Osteoblast (primary cell): ENCODE measurements around the gene CLOCK. TPM values are rescaled to one million over a fixed set of nuclear protein-coding genes. Genes with fewer than 3 reads are reported as not detected.

Experiments
- DNase-seq: peaks from one replicate; pipeline ENCODE4 v3.0.0; 2011; ENCODE audit warnings: low spot score, mixed read lengths; ENCODE audit not compliant: insufficient read length; ENCODE audit errors: missing footprints
- H2AFZ ChIP-seq: 2 replicates; pipeline ENCODE4 v1.6.0; 2011; ENCODE audit warnings: mild to moderate bottlenecking, low read length
- H3K27ac ChIP-seq: 2 replicates; pipeline ENCODE4 v1.5.1; 2011; ENCODE audit warnings: mild to moderate bottlenecking, low read depth, low read length, moderate library complexity
- H3K27me3 ChIP-seq: 2 replicates; pipeline ENCODE4 v1.6.0; 2012; ENCODE audit warnings: mild to moderate bottlenecking, control low read depth, inconsistent platforms, low read length, moderate library complexity; ENCODE audit not compliant: insufficient read depth
- H3K36me3 ChIP-seq: 2 replicates; pipeline ENCODE4 v1.5.1; 2011; ENCODE audit warnings: mild to moderate bottlenecking, low read length, control low read depth, moderate library complexity; ENCODE audit not compliant: insufficient read depth
- H3K4me1 ChIP-seq: 2 replicates; pipeline ENCODE4 v1.5.1; 2011; ENCODE audit warnings: mild to moderate bottlenecking, low read length, control low read depth, moderate library complexity; ENCODE audit not compliant: insufficient read depth
- H3K4me2 ChIP-seq: 2 replicates; pipeline ENCODE4 v1.6.0; 2011; ENCODE audit warnings: mild to moderate bottlenecking, low read length; ENCODE audit not compliant: insufficient read depth
- H3K4me3 ChIP-seq: fragments of 200-600 bp; sonication (generic); 3 replicates; pipeline ENCODE4 v1.5.1; 2012; ENCODE audit warnings: mild to moderate bottlenecking, low read length, inconsistent platforms; ENCODE audit not compliant: insufficient read depth
- H3K79me2 ChIP-seq: 2 replicates; pipeline ENCODE4 v1.6.0; 2012; ENCODE audit warnings: mild to moderate bottlenecking, low read length, control low read depth, inconsistent platforms; ENCODE audit not compliant: insufficient read depth
- H3K9me3 ChIP-seq: 2 replicates; pipeline ENCODE4 v1.5.1; 2011; ENCODE audit warnings: low read depth, low read length, control low read depth
- H4K20me1 ChIP-seq: 2 replicates; pipeline ENCODE4 v1.6.0; 2012; ENCODE audit warnings: mild to moderate bottlenecking, low read length, control low read depth; ENCODE audit not compliant: insufficient read depth
- total RNA-seq: library from RNA; depleted of rRNA; stranded (reverse); fragments of >200 nt; gene quantifications from 2 replicates; pipeline ENCODE4 v1.2.3, GENCODE V29; 2012
- TF ChIP-seq, protein P1 (sequence below): IDR thresholded peaks from 2 replicates; pipeline ENCODE4 v1.5.1; 2011; ENCODE audit warnings: mild to moderate bottlenecking, low read depth, low read length, moderate library complexity; ENCODE audit errors: extremely low read depth

The CLOCK gene
- total RNA-seq, 1 donor: 34.4 TPM

DNA sequence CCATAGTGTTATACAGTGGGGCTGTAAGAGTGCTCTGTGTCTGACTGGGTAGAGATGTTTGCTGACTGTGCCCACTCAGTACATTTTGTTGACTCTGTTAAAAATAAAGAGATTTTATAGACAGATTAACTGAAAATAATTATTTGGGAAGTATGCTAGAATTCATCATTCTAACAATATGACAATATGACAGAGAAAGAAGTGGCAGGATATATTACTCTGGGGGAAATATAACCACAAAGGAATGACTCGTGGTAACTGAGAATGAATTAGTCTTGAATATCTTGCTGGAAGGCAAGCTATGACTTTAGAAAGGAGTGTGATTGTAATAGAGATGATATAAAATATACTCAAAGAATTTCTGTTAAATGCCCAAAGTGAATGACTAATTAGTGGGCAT lies 104.2 kb downstream of the CLOCK start:
- Histone ChIP-seq H3K79me2 (peaks cover 5% of the 10 kb centered on the region), H4K20me1 (peaks cover 5% of the 10 kb centered on the region), H3K4me3 (no peak overlapping the region), H3K4me2 (no peak overlapping the region), H2AFZ (no peak overlapping the region), H3K4me1 (peaks cover 27% of the 10 kb centered on the region), H3K27ac (no peak overlapping the region), H3K36me3 (peaks cover 26% of the 10 kb centered on the region), H3K27me3 (no peaks in the 10 kb centered on the region), H3K9me3 (no peaks in the 10 kb centered on the region)
- no peak for DNase-seq
- TF ChIP-seq, protein P1, sequence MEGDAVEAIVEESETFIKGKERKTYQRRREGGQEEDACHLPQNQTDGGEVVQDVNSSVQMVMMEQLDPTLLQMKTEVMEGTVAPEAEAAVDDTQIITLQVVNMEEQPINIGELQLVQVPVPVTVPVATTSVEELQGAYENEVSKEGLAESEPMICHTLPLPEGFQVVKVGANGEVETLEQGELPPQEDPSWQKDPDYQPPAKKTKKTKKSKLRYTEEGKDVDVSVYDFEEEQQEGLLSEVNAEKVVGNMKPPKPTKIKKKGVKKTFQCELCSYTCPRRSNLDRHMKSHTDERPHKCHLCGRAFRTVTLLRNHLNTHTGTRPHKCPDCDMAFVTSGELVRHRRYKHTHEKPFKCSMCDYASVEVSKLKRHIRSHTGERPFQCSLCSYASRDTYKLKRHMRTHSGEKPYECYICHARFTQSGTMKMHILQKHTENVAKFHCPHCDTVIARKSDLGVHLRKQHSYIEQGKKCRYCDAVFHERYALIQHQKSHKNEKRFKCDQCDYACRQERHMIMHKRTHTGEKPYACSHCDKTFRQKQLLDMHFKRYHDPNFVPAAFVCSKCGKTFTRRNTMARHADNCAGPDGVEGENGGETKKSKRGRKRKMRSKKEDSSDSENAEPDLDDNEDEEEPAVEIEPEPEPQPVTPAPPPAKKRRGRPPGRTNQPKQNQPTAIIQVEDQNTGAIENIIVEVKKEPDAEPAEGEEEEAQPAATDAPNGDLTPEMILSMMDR: no peak

DNA sequence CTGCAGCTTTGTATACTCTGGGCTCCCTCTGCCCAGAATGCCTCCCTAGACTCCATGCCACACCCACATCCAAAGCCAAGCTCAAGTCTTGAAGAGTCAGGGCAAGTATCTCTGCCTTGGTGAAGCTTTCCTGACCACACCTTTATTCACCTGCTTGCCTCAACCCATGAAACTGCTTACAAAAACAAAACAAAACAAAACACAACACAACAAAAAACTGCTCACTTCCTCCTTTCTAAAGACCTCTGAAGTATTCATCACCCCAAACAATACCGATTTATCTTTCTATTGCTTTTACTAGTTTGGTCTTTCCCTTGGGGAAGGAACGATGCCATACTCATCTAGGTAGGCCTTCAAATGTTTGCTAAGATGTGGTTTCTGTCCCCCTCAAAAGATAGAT lies 105.9 kb downstream of the CLOCK start:
- Histone ChIP-seq H3K27me3 (no peaks in the 10 kb centered on the region), H3K4me2 (no peak overlapping the region), H3K9me3 (no peaks in the 10 kb centered on the region), H3K36me3 (peaks cover 36% of the 10 kb centered on the region), H3K27ac (no peak overlapping the region), H3K4me3 (no peak overlapping the region), H3K4me1 (peaks cover 18% of the 10 kb centered on the region), H3K79me2 (peaks cover 5% of the 10 kb centered on the region), H2AFZ (no peak overlapping the region), H4K20me1 (peaks cover 5% of the 10 kb centered on the region)
- TF ChIP-seq, protein P1: no peak
- no peak for DNase-seq

DNA sequence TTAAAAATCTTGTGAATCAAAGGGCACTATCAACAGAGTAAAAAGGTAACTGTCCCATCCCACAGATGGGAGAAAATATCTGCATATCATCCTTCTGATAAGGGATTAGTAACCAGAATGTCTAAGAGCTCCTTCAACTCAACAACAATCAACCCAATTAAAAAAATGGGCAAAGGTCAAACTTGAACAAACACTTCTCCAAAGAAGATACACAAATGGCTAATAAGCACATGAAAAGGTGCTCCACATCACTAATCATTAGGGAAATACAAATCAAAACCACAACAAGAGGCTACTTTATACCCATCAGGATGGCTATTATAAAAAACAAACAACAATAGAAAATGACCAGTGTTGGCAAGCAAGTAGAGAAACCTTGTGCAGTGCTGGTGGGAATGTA lies 107.7 kb downstream of the CLOCK start:
- Histone ChIP-seq H3K79me2 (peaks cover 5% of the 10 kb centered on the region), H3K4me1 (peaks cover 9% of the 10 kb centered on the region), H3K36me3 (peaks cover 52% of the 10 kb centered on the region), H2AFZ (no peak overlapping the region), H3K4me2 (no peak overlapping the region), H3K27ac (no peak overlapping the region), H3K9me3 (no peaks in the 10 kb centered on the region), H3K27me3 (no peaks in the 10 kb centered on the region), H4K20me1 (peaks cover 5% of the 10 kb centered on the region), H3K4me3 (no peak overlapping the region)
- TF ChIP-seq, protein P1: no peak
- DNase-seq: no peak

DNA sequence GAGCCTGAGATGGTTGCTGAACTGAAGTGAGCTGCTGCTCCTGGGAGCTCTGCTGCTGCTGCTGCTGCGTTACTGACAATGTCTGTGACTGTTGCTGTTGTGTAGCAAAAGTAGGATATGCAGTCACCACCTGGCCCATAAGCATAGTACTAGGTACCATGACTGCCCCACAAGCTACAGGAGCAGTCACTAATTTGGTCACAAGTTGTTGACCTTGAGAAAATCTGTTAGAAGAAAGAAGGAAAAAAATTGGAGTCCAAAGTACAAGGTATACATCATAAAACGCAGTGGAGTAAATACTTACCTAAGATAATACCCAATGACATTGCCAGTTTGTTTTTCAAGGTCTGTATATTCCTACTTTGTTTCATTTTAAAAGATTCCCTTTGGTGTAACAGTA lies 108.4 kb downstream of the CLOCK start:
- Histone ChIP-seq H3K4me3 (no peak overlapping the region), H3K27ac (peak overlapping the region; percentile 47), H4K20me1 (peaks cover 5% of the 10 kb centered on the region), H3K9me3 (no peaks in the 10 kb centered on the region), H3K4me1 (peaks cover 9% of the 10 kb centered on the region), H3K27me3 (no peaks in the 10 kb centered on the region), H3K4me2 (no peak overlapping the region), H2AFZ (no peak overlapping the region), H3K79me2 (peaks cover 5% of the 10 kb centered on the region), H3K36me3 (peaks cover 55% of the 10 kb centered on the region)
- no peak for DNase-seq
- TF ChIP-seq, protein P1: no peak
